Stimulated activated CD8-positive, alpha-beta memory T cell treated with anti-CD3 and anti-CD28 coated beads, Interleukin-15, amount 100 ng/mL, for 24 hours (primary cell): ENCODE results near the gene EGR1.
"Not testable (repeated sequence)": the region's sequence is repeated elsewhere in the genome, so short reads cannot be mapped to it uniquely, and the experiment has no call there.

Experiments used
- DNase-seq: peaks from one replicate; pipeline ENCODE4 v3.0.0-alpha.2; 2020; ENCODE audit warnings: low read depth

The EGR1 gene

GRCh38 chr5:138507485-138507884 is 42.2 kb downstream of the EGR1 start:
- not testable (repeated sequence) for DNase-seq

GRCh38 chr5:138508958-138509357 is 43.7 kb downstream of the EGR1 start:
- DNase-seq = no peak

GRCh38 chr5:138514021-138514420 is 48.7 kb downstream of the EGR1 start:
- DNase-seq = no peak

- no peak for DNase-seq
These were observed 50.4 kb downstream of the EGR1 start for GRCh38 chr5:138515556-138516245.

GRCh38 chr5:138517437-138517836 is 52.2 kb downstream of the EGR1 start:
- DNase-seq = no peak
